LNCAP (cell line): Measurements from ENCODE around the gene KDM2B.

Experiments used
- CTCF ChIP-seq: fragments of 450-650 bp; IDR thresholded peaks from 2 replicates; pipeline ENCODE4 v1.5.1; 2017; ENCODE audit warnings: mild to moderate bottlenecking

Gene KDM2B

GRCh38 chr12:121529184-121529583 is 51.6 kb downstream of the KDM2B start:
- TF ChIP-seq CTCF: no peak

GRCh38 chr12:121525411-121525810 is 55.4 kb downstream of the KDM2B start:
- no peak for TF ChIP-seq CTCF

- TF ChIP-seq CTCF: no peak
These were observed 56.5 kb downstream of the KDM2B start for GRCh38 chr12:121524196-121524916.

GRCh38 chr12:121523741-121524140 is 57.1 kb downstream of the KDM2B start:
- TF ChIP-seq CTCF: no peak

GRCh38 chr12:121522971-121523370 is 57.9 kb downstream of the KDM2B start:
- no peak for TF ChIP-seq CTCF

GRCh38 chr12:121520586-121521086 is 60.2 kb downstream of the KDM2B start:
- TF ChIP-seq CTCF: no peak

GRCh38 chr12:121520119-121520518 is 60.7 kb downstream of the KDM2B start:
- no peak for TF ChIP-seq CTCF
